ENCODE measurements around the gene HTR7.
"Not testable (repeated sequence)": the region's sequence is repeated elsewhere in the genome, so short reads cannot be mapped to it uniquely, and the experiment has no call there.

HTR7 gene

DNA sequence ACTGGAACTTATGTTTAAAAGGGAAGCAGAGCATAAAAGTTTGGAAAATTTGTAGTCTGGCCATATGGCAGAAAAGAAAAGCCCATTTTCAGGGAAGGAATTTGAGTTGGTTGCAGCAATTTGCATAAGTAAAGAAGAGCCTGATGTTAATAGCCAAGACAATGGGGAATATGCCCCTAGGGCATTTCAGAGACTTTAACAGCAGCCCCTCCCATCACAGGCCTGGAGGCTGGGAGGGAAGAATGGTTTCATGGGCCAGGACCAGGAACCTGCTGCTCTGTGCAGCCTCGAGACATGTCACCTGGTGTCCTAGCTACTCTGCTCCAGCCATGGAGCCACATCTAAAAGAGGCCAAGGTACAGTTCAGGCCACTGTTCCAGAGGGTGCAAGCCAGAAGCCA is 35.3 kb downstream of the HTR7 start:
- no peak for DNase-seq (ENCODE audit: extremely low read depth, insufficient read length)
- H3K27me3 ChIP-seq (replicated peaks; ENCODE audit: control insufficient read depth, insufficient read depth, low read length): no peaks in the 10 kb centered on the region
- no peaks in the 10 kb centered on the region for H3K36me3 ChIP-seq (ENCODE audit: control insufficient read depth, insufficient read depth, low read length)
- TF ChIP-seq, protein P1, sequence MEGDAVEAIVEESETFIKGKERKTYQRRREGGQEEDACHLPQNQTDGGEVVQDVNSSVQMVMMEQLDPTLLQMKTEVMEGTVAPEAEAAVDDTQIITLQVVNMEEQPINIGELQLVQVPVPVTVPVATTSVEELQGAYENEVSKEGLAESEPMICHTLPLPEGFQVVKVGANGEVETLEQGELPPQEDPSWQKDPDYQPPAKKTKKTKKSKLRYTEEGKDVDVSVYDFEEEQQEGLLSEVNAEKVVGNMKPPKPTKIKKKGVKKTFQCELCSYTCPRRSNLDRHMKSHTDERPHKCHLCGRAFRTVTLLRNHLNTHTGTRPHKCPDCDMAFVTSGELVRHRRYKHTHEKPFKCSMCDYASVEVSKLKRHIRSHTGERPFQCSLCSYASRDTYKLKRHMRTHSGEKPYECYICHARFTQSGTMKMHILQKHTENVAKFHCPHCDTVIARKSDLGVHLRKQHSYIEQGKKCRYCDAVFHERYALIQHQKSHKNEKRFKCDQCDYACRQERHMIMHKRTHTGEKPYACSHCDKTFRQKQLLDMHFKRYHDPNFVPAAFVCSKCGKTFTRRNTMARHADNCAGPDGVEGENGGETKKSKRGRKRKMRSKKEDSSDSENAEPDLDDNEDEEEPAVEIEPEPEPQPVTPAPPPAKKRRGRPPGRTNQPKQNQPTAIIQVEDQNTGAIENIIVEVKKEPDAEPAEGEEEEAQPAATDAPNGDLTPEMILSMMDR (IDR thresholded peaks at IDR 0.05; ENCODE audit: insufficient read depth, low read length, poor library complexity, severe bottlenecking): no peak
- no peak overlapping the region for H3K4me3 ChIP-seq (replicated peaks; ENCODE audit: low read depth, low read length)

GRCh38 chr10:90821864-90822263 is 36.0 kb downstream of the HTR7 start:
- not testable (repeated sequence) for H3K27me3 ChIP-seq (replicated peaks; ENCODE audit: control insufficient read depth, insufficient read depth, low read length)

DNA sequence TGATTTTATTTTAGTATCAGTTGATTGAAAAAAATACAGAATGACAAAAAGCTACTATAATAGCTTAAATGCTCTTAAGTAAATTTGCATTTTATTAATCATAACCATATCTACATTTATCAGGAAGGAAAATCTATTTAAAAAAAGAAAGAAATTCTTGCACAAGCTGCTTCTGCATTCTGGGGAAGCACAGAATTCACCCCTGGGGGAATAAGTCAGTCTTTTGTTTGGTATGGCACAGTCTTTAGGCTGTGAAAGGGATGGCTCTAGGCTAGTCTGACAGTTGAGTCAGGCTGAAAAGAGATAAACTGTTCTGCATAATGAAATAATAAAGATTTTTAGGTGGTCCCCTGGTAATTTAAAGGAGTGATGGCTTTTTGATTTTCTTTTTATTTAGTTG is 37.9 kb downstream of the HTR7 start:
- Histone ChIP-seq H3K36me3 (ENCODE audit: control insufficient read depth, insufficient read depth, low read length) (no peaks in the 10 kb centered on the region), H3K27me3 (replicated peaks; ENCODE audit: control insufficient read depth, insufficient read depth, low read length) (no peaks in the 10 kb centered on the region), H3K4me3 (replicated peaks; ENCODE audit: low read depth, low read length) (no peak overlapping the region)
- DNase-seq (ENCODE audit: extremely low read depth, insufficient read length): no peak
- TF ChIP-seq, protein P1 (IDR thresholded peaks at IDR 0.05; ENCODE audit: insufficient read depth, low read length, poor library complexity, severe bottlenecking): no peak

More at GRCh38 chr10:90821864-90822263, 36.0 kb downstream of the HTR7 start:
- not testable (repeated sequence) for H3K4me3 ChIP-seq (replicated peaks; ENCODE audit: low read depth, low read length); H3K36me3 ChIP-seq (ENCODE audit: control insufficient read depth, insufficient read depth, low read length); DNase-seq (ENCODE audit: extremely low read depth, insufficient read length)

DNA sequence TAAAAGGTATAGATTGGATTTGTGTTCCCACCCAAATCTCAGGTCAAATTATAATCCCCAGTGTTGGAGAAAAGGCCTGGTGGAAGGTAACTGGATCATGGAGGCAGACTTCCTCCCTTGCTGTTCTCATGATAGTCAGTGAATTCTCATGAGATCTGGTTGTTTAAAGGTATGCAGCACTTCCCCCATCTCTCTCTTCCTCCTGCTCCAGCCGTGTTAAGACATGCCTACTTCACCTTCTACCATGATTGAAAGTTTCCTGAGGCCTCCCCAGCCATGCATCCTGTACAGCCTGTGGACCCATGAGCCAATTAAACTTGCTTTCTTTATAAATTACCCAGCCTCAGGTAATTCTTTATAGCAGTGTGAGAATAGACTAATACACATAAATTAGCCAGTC is 39.1 kb downstream of the HTR7 start:
- TF ChIP-seq, protein P1 (IDR thresholded peaks at IDR 0.05; ENCODE audit: insufficient read depth, low read length, poor library complexity, severe bottlenecking): no peak
- Histone ChIP-seq H3K36me3 (ENCODE audit: control insufficient read depth, insufficient read depth, low read length) (no peaks in the 10 kb centered on the region), H3K4me3 (replicated peaks; ENCODE audit: low read depth, low read length) (no peak overlapping the region), H3K27me3 (replicated peaks; ENCODE audit: control insufficient read depth, insufficient read depth, low read length) (no peaks in the 10 kb centered on the region)
- no peak for DNase-seq (ENCODE audit: extremely low read depth, insufficient read length)

GRCh38 chr10:90817128-90817889 is 40.5 kb downstream of the HTR7 start:
- no peak overlapping the region for H3K4me3 ChIP-seq (replicated peaks; ENCODE audit: low read depth, low read length)
- TF ChIP-seq, protein P1 (IDR thresholded peaks at IDR 0.05; ENCODE audit: insufficient read depth, low read length, poor library complexity, severe bottlenecking): no peak
- DNase-seq (ENCODE audit: extremely low read depth, insufficient read length): no peak
- no peaks in the 10 kb centered on the region for H3K27me3 ChIP-seq (replicated peaks; ENCODE audit: control insufficient read depth, insufficient read depth, low read length)
- no peaks in the 10 kb centered on the region for H3K36me3 ChIP-seq (ENCODE audit: control insufficient read depth, insufficient read depth, low read length)

- TF ChIP-seq, protein P1 (IDR thresholded peaks at IDR 0.05; ENCODE audit: insufficient read depth, low read length, poor library complexity, severe bottlenecking): no peak
- Histone ChIP-seq H3K27me3 (replicated peaks; ENCODE audit: control insufficient read depth, insufficient read depth, low read length) (no peaks in the 10 kb centered on the region), H3K4me3 (replicated peaks; ENCODE audit: low read depth, low read length) (no peak overlapping the region), H3K36me3 (ENCODE audit: control insufficient read depth, insufficient read depth, low read length) (no peaks in the 10 kb centered on the region)
- no peak for DNase-seq (ENCODE audit: extremely low read depth, insufficient read length)
Measured at GRCh38 chr10:90816466-90816865, 41.4 kb downstream of the HTR7 start.
